ENCODE results near the gene TMLHE. TPM values are rescaled to one million over a fixed set of nuclear protein-coding genes. Genes with fewer than 3 reads are reported as not detected.
"Not testable (repeated sequence)": the region's sequence is repeated elsewhere in the genome, so short reads cannot be mapped to it uniquely, and the experiment has no call there.

TMLHE gene
- total RNA-seq, 2 experiments from 2014 or later: 11.1 to 11.9 TPM

- H3K9me3 Mint-ChIP-seq; POLR2A ChIA-PET; H3K4me1 Mint-ChIP-seq (ENCODE audit: low read depth); H3K36me3 Mint-ChIP-seq (ENCODE audit: low read depth); CTCF ChIA-PET; H3K27ac Mint-ChIP-seq; DNase-seq; H3K27me3 Mint-ChIP-seq; H3K4me3 Mint-ChIP-seq; intact Hi-C loops (cut with micrococcal nuclease): not testable (repeated sequence)
- ATAC-seq: peak; percentile 64
These were observed 135.6 kb downstream of the TMLHE start for GRCh38 chrX:155477136-155477535.

DNA sequence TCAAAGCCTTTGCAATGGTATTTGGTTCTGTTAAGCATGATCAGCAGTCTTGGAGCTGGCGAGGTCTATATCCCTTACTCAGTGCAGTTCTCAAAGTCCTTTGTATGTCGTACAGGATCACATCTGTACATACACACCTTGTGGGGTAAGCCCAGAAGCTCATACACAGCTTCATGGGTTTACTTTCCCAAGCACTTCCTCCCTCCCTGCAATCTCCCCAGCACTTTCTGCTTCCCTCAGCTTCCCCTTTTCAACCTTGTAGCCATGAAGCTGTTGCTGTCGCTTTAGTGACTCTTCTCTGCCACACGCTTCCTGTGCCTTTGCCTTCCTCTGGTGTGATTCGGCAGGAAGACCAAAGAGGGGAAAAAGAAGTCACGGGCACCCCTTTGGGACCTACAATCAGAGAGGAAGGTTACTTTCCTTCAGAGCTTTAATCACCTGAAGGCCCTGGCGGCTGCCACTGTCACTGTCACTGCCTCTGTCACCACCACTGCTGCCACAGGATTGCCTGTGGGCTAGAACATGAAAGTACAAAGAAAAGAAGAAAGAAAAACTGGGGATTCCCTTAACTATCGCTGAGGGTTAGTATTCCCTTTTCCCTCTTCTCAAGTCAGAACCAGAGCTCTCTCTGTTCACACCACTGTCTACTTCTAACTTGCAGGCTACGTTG is 146.3 kb downstream of the TMLHE start:
- peak; percentile 85 for ATAC-seq
- POLR2A ChIA-PET; CTCF ChIA-PET; H3K4me1 Mint-ChIP-seq (ENCODE audit: low read depth); H3K4me3 Mint-ChIP-seq; H3K9me3 Mint-ChIP-seq; H3K27me3 Mint-ChIP-seq; H3K27ac Mint-ChIP-seq; intact Hi-C loops (cut with micrococcal nuclease); DNase-seq; H3K36me3 Mint-ChIP-seq (ENCODE audit: low read depth): not testable (repeated sequence)

DNA sequence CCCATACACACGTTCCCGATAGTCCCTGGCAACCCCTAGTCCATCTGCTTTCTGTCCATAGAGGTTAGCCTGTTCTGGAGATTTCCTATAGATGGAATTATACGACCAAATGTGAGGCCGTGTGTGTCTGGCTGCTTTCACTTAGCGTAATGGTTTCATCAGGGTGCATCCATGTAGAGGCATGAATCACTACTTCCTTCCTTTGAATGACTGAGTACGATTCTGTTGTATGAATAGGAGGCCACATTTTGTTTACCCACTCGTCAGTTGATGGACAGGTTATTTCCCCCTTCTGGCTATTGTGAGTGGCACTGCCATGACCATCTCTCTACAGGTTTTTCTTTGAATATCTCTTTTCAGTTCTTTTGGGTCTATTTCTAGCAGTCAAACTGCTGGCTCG is 152.3 kb downstream of the TMLHE start:
- H3K4me3 Mint-ChIP-seq; H3K27me3 Mint-ChIP-seq; H3K36me3 Mint-ChIP-seq (ENCODE audit: low read depth); H3K9me3 Mint-ChIP-seq; POLR2A ChIA-PET; DNase-seq; intact Hi-C loops (cut with micrococcal nuclease); H3K27ac Mint-ChIP-seq; CTCF ChIA-PET; H3K4me1 Mint-ChIP-seq (ENCODE audit: low read depth): not testable (repeated sequence)
- ATAC-seq: peak; percentile 44

GRCh38 chrX:155458471-155458870 is 154.3 kb downstream of the TMLHE start, which contains the start of gene F8A3:
TSS of gene F8A3 (minus strand) at chrX:155458620. CDS start at chrX:155458600, 20 bp downstream.
- H3K27ac Mint-ChIP-seq; intact Hi-C loops (cut with micrococcal nuclease); POLR2A ChIA-PET; CTCF ChIA-PET; DNase-seq; H3K36me3 Mint-ChIP-seq (ENCODE audit: low read depth); H3K27me3 Mint-ChIP-seq; H3K4me3 Mint-ChIP-seq; H3K4me1 Mint-ChIP-seq (ENCODE audit: low read depth); H3K9me3 Mint-ChIP-seq: not testable (repeated sequence)
- ATAC-seq: peak; percentile 82

- DNase-seq; intact Hi-C loops (cut with micrococcal nuclease); H3K27ac Mint-ChIP-seq; H3K4me3 Mint-ChIP-seq; H3K27me3 Mint-ChIP-seq; CTCF ChIA-PET; H3K9me3 Mint-ChIP-seq; H3K36me3 Mint-ChIP-seq (ENCODE audit: low read depth); POLR2A ChIA-PET; H3K4me1 Mint-ChIP-seq (ENCODE audit: low read depth): not testable (repeated sequence)
- peak; percentile 49 for ATAC-seq
These were observed 154.8 kb downstream of the TMLHE start for GRCh38 chrX:155457761-155458447.

DNA sequence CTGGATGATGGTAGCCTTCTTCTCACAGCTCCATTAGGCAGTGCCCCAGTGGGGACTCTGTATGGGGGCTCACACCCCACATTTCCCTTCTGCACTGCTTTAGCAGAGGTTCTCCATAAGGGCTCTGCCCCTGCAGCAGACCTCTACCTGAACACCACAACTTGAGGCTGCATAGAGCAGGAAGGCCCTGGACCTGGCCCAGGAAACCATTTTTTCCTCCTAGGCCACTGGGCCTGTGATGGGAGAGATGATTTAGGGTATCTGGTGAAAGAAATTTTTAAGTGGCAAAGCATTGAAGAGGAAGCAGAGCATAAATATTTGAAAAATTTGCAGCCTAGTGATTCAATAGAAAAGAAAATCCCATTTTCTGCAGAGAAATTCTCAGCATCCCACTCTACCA is 171.7 kb downstream of the TMLHE start:
- intact Hi-C loops (cut with micrococcal nuclease): no loop called here
- POLR2A ChIA-PET: no interaction called here
- no peaks in the 10 kb centered on the region for H3K27me3 Mint-ChIP-seq

More for the DNA sequence above, 171.7 kb downstream of the TMLHE start:
- H3K36me3 Mint-ChIP-seq (ENCODE audit: low read depth): peaks cover 14% of the 10 kb centered on the region
- CTCF ChIA-PET: no interaction called here
- H3K4me1 Mint-ChIP-seq (ENCODE audit: low read depth): no peaks in the 10 kb centered on the region
- peaks cover 8% of the 10 kb centered on the region for H3K9me3 Mint-ChIP-seq
- H3K27ac Mint-ChIP-seq: no peak overlapping the region
- no peak for ATAC-seq
- TF ChIP-seq, protein P1, sequence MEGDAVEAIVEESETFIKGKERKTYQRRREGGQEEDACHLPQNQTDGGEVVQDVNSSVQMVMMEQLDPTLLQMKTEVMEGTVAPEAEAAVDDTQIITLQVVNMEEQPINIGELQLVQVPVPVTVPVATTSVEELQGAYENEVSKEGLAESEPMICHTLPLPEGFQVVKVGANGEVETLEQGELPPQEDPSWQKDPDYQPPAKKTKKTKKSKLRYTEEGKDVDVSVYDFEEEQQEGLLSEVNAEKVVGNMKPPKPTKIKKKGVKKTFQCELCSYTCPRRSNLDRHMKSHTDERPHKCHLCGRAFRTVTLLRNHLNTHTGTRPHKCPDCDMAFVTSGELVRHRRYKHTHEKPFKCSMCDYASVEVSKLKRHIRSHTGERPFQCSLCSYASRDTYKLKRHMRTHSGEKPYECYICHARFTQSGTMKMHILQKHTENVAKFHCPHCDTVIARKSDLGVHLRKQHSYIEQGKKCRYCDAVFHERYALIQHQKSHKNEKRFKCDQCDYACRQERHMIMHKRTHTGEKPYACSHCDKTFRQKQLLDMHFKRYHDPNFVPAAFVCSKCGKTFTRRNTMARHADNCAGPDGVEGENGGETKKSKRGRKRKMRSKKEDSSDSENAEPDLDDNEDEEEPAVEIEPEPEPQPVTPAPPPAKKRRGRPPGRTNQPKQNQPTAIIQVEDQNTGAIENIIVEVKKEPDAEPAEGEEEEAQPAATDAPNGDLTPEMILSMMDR (IDR thresholded peaks at IDR 0.05): no peak
- DNase-seq: no peak
- no peak overlapping the region for H3K4me3 Mint-ChIP-seq

Small RNA genes within 50 kb of the gene (microRNA-seq; reads per million reads assigned to microRNA genes)
- gene MIR1184-3 (ENCODE audit: borderline microRNAs expressed, borderline replicate concordance): not detected

Other genes with a start within 250 kb of the TMLHE start
- not detected for gene F8A2, start 230.9 kb downstream of the TMLHE start, total RNA-seq
- 10 to 100 TPM; 11.0 to 12.8 TPM for gene F8A3, start 154.3 kb downstream of the TMLHE start, total RNA-seq
- gene SPRY3, start 366 bp downstream of the TMLHE start, total RNA-seq: under 1 TPM; 0.09 to 0.16 TPM